IMR-90 (cell line): ENCODE measurements around the gene STUB1. TPM values are rescaled to one million over a fixed set of nuclear protein-coding genes. Genes with fewer than 3 reads are reported as not detected.
A peak's percentile ranks its signal among the peaks of the same experiment; 100 is the strongest.

Experiments
- POLR2A ChIP-seq: IDR thresholded peaks from 2 replicates; pipeline ENCODE4 v1.6.1; 2012; ENCODE audit warnings: mild to moderate bottlenecking, low read depth, low read length
- RCOR1 ChIP-seq: IDR thresholded peaks from 2 replicates; pipeline ENCODE4 v1.6.1; 2012; ENCODE audit warnings: mild to moderate bottlenecking, low read length, improper control_type of control experiment; ENCODE audit not compliant: insufficient replicate concordance
- USF2 ChIP-seq: fragments of 150-350 bp; IDR thresholded peaks from 2 replicates; pipeline ENCODE4 v1.6.1; 2017; ENCODE audit warnings: mild to moderate bottlenecking, antibody characterized with exemption, low read length, low read depth
- polyA plus RNA-seq, 3 experiments: library from polyadenylated mRNA; depleted of rRNA; stranded (reverse); fragments of >200 nt; gene quantifications; 2 replicates each; pipeline ENCODE4 v1.2.3, GENCODE V29; 2012; ENCODE audit warnings: low replicate concordance in 1 of 3
- total RNA-seq: library from RNA; depleted of rRNA; stranded (reverse); fragments of >200 nt; gene quantifications from 2 replicates; pipeline ENCODE4 v1.2.3, GENCODE V29; 2012

The STUB1 gene
- total and polyA plus RNA-seq, 2 of the 4 experiments (the other 2 are of a cell fraction) = 183 to 186 TPM

GRCh38 chr16:720990-721764 lies 41.0 kb downstream of the STUB1 start, which contains the start of gene ANTKMT (continued):
- no peak for TF ChIP-seq USF2
- TF ChIP-seq RCOR1 = no peak
- 0 out of 2 replicates have a peak, but pooled peaks have one; percentile 10 for TF ChIP-seq POLR2A
